Epithelial cell of proximal tubule (primary cell): Measurements from ENCODE around the gene MAP3K7CL. TPM values are rescaled to one million over a fixed set of nuclear protein-coding genes. Genes with fewer than 3 reads are reported as not detected.

Source experiments
- DNase-seq: peaks from one replicate; pipeline ENCODE4 v3.0.0-alpha.2; 2011; ENCODE audit warnings: low read depth
- H3K4me3 ChIP-seq: 2 replicates; pipeline ENCODE4 v1.5.1; 2011; ENCODE audit warnings: low read depth, mild to moderate bottlenecking, low read length
- CTCF ChIP-seq: conservative IDR thresholded peaks from 2 replicates; pipeline ENCODE4 v1.5.1; 2012; ENCODE audit warnings: low read depth, mild to moderate bottlenecking, low read length
- total RNA-seq: library from RNA; depleted of rRNA; stranded (reverse); fragments of >200 nt; gene quantifications from 2 replicates; pipeline ENCODE4 v1.2.3, GENCODE V29; 2015

Gene MAP3K7CL
- total RNA-seq, 1 donor from 2014 or later = 0.92 TPM

- DNase-seq = no peak
- no peak for TF ChIP-seq CTCF
- no peak overlapping the region for H3K4me3 ChIP-seq
Observed at GRCh38 chr21:29196670-29197191, 66.3 kb downstream of the MAP3K7CL start.

- DNase-seq = no peak
- no peak for TF ChIP-seq CTCF
- H3K4me3 ChIP-seq = no peak overlapping the region
Observed at GRCh38 chr21:29201186-29201585, 70.7 kb downstream of the MAP3K7CL start.

GRCh38 chr21:29205009-29205408, 74.6 kb downstream of the MAP3K7CL start:
- H3K4me3 ChIP-seq = no peak overlapping the region
- DNase-seq = no peak
- TF ChIP-seq CTCF = no peak

- H3K4me3 ChIP-seq = no peak overlapping the region
- no peak for DNase-seq
- no peak for TF ChIP-seq CTCF
Observed at GRCh38 chr21:29205988-29206387, 75.5 kb downstream of the MAP3K7CL start.

- no peak overlapping the region for H3K4me3 ChIP-seq
- DNase-seq = no peak
- TF ChIP-seq CTCF = no peak
Observed at GRCh38 chr21:29206445-29206844, 76.0 kb downstream of the MAP3K7CL start.

GRCh38 chr21:29207201-29207600, 76.8 kb downstream of the MAP3K7CL start:
- TF ChIP-seq CTCF = no peak
- DNase-seq = no peak
- H3K4me3 ChIP-seq = no peak overlapping the region

GRCh38 chr21:29208044-29208681, 77.7 kb downstream of the MAP3K7CL start:
- no peak for DNase-seq
- no peak overlapping the region for H3K4me3 ChIP-seq
- TF ChIP-seq CTCF = no peak
